GM23338 (cell line): ENCODE results near the gene LRP11. TPM values are rescaled to one million over a fixed set of nuclear protein-coding genes. Genes with fewer than 3 reads are reported as not detected.

Experiments used
- ATAC-seq: fragments of 200-7000 bp; cut with Tn5 transposase; 3 replicates; pipeline ENCODE4 v1.9.1; 2020
- DNase-seq: peaks from one replicate; pipeline ENCODE4 v3.0.0-alpha.2; 2015; ENCODE audit warnings: low spot score
- H2AFZ ChIP-seq: fragments of 200-600 bp; sonication (generic); 2 replicates; pipeline ENCODE4 v1.8.0; 2016; ENCODE audit warnings: antibody characterized with exemption, mild to moderate bottlenecking, moderate library complexity
- H3F3A ChIP-seq: fragments of 200-600 bp; sonication (generic); replicated peaks from 2 replicates; pipeline ENCODE4 v1.8.0; 2017; ENCODE audit warnings: antibody characterized with exemption, mixed run types, low read depth
- H3K27ac ChIP-seq: fragments of 200-600 bp; sonication (generic); 2 replicates; pipeline ENCODE4 v1.6.1; 2016; ENCODE audit warnings: low read depth
- H3K27me3 ChIP-seq: fragments of 200-600 bp; sonication (generic); 2 replicates; pipeline ENCODE4 v1.8.0; 2016; ENCODE audit warnings: mild to moderate bottlenecking, mixed run types, moderate library complexity; ENCODE audit not compliant: insufficient read depth
- H3K36me3 ChIP-seq: fragments of 200-600 bp; sonication (generic); 2 replicates; pipeline ENCODE4 v1.8.0; 2016; ENCODE audit warnings: mild to moderate bottlenecking; ENCODE audit not compliant: insufficient read depth
- H3K4me1 ChIP-seq: fragments of 200-600 bp; sonication (generic); 2 replicates; pipeline ENCODE4 v1.8.0; 2016; ENCODE audit warnings: mild to moderate bottlenecking, moderate library complexity; ENCODE audit not compliant: insufficient read depth
- H3K4me2 ChIP-seq: fragments of 200-600 bp; sonication (generic); 2 replicates; pipeline ENCODE4 v1.7.1; 2017; ENCODE audit warnings: mixed run types
- H3K4me3 ChIP-seq: fragments of 200-600 bp; sonication (generic); 2 replicates; pipeline ENCODE4 v1.6.1; 2016; ENCODE audit warnings: mixed run types
- H3K79me2 ChIP-seq: fragments of 200-600 bp; sonication (generic); replicated peaks from 2 replicates; pipeline ENCODE4 v1.8.0; 2017; ENCODE audit warnings: mild to moderate bottlenecking; ENCODE audit not compliant: insufficient read depth
- H3K9me2 ChIP-seq: fragments of 200-600 bp; sonication (generic); 2 replicates; pipeline ENCODE4 v1.8.0; 2017; ENCODE audit not compliant: insufficient read depth
- H4K20me1 ChIP-seq: fragments of 200-600 bp; sonication (generic); replicated peaks from 2 replicates; pipeline ENCODE4 v1.8.0; 2017; ENCODE audit warnings: mild to moderate bottlenecking; ENCODE audit not compliant: insufficient read depth
- H3K27ac Mint-ChIP-seq: 2 replicates; pipeline ENCODE4 v1.8.0; 2020; ENCODE audit warnings: inconsistent platforms, mild to moderate bottlenecking, moderate library complexity, mixed read lengths
- H3K27me3 Mint-ChIP-seq: 3 replicates; pipeline ENCODE4 v1.8.0; 2022; ENCODE audit warnings: low read depth, mild to moderate bottlenecking, moderate library complexity, mixed read lengths, inconsistent platforms; ENCODE audit not compliant: insufficient read depth, poor library complexity
- H3K36me3 Mint-ChIP-seq: 3 replicates; pipeline ENCODE4 v1.8.0; 2021; ENCODE audit warnings: low read depth, mild to moderate bottlenecking, inconsistent platforms, moderate library complexity, mixed read lengths
- H3K4me1 Mint-ChIP-seq: 3 replicates; pipeline ENCODE4 v1.8.0; 2020; ENCODE audit warnings: mild to moderate bottlenecking, inconsistent platforms, mixed read lengths
- H3K4me3 Mint-ChIP-seq: 3 replicates; pipeline ENCODE4 v1.8.0; 2021; ENCODE audit warnings: moderate library complexity, mild to moderate bottlenecking, inconsistent platforms, mixed read lengths
- H3K9me3 Mint-ChIP-seq: 3 replicates; pipeline ENCODE4 v1.8.0; 2020; ENCODE audit warnings: moderate library complexity, mild to moderate bottlenecking, inconsistent platforms, mixed read lengths
- CREB1 ChIP-seq: fragments of 250-450 bp; sonication (Bioruptor Pico); IDR thresholded peaks from 2 replicates; pipeline ENCODE4 v1.5.0; 2020; ENCODE audit warnings: low read depth, mild to moderate bottlenecking, moderate library complexity
- JUNB ChIP-seq: IDR thresholded peaks from one replicate; pipeline ENCODE4 v1.6.1; 2016; ENCODE audit warnings: antibody characterized with exemption; ENCODE audit not compliant: unreplicated experiment
- NANOG ChIP-seq: IDR thresholded peaks from 2 replicates; pipeline ENCODE4 v1.6.1; 2016; ENCODE audit warnings: antibody characterized with exemption, borderline replicate concordance
- POLR2AphosphoS5 ChIP-seq: IDR thresholded peaks from 2 replicates; pipeline ENCODE4 v1.6.1; 2016; ENCODE audit warnings: antibody characterized with exemption, low read depth
- ZNF114 ChIP-seq: fragments of 250-450 bp; sonication (Bioruptor Pico); IDR thresholded peaks from 2 replicates; pipeline ENCODE4 v1.5.0; 2020; ENCODE audit warnings: mild to moderate bottlenecking, moderate library complexity
- polyA plus RNA-seq: library from polyadenylated mRNA; unstranded; fragments of >200 nt; fragmentation: Nextera tagmentation; extraction: Ambion mirVana; gene quantifications from 2 replicates; pipeline ENCODE4 v1.2.1, GENCODE V29; 2016
- total RNA-seq: library from RNA; depleted of rRNA; stranded (reverse); fragments of >200 nt; shearing (Covaris generic); gene quantifications from 2 replicates; pipeline ENCODE4 v1.2.3, GENCODE V29; 2014
- TF ChIP-seq, protein P1 (sequence below): fragments of 250-450 bp; sonication (Bioruptor Pico); IDR thresholded peaks from 2 replicates; pipeline ENCODE4 v1.5.0; 2020; ENCODE audit warnings: mild to moderate bottlenecking, moderate library complexity
- TF ChIP-seq, protein P2 (sequence below): IDR thresholded peaks from 2 replicates; pipeline ENCODE4 v1.6.1; 2016; ENCODE audit warnings: antibody characterized with exemption

The LRP11 gene
- total and polyA plus RNA-seq, 2 experiments from 2014 or later, result 10.8 to 37.1 TPM

DNA sequence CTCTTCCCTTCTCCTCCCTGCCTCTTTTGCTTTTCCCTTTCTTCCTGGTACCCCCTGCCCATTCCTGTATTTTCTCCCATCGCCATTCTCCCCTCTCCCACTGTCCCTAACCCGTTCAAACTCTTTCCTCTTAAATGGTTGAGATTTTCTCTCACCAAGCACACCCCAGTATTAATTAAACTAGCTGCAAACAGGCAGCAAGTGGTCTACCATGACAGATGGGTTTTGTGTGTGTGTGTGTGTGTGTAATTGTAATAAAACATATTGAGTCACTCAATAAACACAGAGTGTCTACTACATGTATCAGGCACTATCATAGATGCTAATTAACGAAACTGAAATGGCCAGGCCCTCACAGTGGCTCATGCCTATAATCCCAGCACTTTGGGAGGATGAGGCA lies 27.1 kb upstream of the LRP11 start (continued):
- TF ChIP-seq, protein P1, sequence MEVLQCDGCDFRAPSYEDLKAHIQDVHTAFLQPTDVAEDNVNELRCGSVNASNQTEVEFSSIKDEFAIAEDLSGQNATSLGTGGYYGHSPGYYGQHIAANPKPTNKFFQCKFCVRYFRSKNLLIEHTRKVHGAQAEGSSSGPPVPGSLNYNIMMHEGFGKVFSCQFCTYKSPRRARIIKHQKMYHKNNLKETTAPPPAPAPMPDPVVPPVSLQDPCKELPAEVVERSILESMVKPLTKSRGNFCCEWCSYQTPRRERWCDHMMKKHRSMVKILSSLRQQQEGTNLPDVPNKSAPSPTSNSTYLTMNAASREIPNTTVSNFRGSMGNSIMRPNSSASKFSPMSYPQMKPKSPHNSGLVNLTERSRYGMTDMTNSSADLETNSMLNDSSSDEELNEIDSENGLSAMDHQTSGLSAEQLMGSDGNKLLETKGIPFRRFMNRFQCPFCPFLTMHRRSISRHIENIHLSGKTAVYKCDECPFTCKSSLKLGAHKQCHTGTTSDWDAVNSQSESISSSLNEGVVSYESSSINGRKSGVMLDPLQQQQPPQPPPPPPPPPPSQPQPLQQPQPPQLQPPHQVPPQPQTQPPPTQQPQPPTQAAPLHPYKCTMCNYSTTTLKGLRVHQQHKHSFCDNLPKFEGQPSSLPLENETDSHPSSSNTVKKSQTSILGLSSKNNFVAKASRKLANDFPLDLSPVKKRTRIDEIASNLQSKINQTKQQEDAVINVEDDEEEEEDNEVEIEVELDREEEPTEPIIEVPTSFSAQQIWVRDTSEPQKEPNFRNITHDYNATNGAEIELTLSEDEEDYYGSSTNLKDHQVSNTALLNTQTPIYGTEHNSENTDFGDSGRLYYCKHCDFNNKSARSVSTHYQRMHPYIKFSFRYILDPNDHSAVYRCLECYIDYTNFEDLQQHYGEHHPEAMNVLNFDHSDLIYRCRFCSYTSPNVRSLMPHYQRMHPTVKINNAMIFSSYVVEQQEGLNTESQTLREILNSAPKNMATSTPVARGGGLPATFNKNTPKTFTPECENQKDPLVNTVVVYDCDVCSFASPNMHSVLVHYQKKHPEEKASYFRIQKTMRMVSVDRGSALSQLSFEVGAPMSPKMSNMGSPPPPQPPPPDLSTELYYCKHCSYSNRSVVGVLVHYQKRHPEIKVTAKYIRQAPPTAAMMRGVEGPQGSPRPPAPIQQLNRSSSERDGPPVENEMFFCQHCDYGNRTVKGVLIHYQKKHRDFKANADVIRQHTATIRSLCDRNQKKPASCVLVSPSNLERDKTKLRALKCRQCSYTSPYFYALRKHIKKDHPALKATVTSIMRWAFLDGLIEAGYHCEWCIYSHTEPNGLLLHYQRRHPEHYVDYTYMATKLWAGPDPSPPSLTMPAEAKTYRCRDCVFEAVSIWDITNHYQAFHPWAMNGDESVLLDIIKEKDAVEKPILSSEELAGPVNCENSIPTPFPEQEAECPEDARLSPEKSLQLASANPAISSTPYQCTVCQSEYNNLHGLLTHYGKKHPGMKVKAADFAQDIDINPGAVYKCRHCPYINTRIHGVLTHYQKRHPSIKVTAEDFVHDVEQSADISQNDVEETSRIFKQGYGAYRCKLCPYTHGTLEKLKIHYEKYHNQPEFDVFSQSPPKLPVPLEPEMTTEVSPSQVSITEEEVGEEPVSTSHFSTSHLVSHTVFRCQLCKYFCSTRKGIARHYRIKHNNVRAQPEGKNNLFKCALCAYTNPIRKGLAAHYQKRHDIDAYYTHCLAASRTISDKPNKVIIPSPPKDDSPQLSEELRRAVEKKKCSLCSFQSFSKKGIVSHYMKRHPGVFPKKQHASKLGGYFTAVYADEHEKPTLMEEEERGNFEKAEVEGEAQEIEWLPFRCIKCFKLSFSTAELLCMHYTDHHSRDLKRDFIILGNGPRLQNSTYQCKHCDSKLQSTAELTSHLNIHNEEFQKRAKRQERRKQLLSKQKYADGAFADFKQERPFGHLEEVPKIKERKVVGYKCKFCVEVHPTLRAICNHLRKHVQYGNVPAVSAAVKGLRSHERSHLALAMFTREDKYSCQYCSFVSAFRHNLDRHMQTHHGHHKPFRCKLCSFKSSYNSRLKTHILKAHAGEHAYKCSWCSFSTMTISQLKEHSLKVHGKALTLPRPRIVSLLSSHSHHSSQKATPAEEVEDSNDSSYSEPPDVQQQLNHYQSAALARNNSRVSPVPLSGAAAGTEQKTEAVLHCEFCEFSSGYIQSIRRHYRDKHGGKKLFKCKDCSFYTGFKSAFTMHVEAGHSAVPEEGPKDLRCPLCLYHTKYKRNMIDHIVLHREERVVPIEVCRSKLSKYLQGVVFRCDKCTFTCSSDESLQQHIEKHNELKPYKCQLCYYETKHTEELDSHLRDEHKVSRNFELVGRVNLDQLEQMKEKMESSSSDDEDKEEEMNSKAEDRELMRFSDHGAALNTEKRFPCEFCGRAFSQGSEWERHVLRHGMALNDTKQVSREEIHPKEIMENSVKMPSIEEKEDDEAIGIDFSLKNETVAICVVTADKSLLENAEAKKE (CRISPR knock-in tag), result no peak
- TF ChIP-seq, protein P2, sequence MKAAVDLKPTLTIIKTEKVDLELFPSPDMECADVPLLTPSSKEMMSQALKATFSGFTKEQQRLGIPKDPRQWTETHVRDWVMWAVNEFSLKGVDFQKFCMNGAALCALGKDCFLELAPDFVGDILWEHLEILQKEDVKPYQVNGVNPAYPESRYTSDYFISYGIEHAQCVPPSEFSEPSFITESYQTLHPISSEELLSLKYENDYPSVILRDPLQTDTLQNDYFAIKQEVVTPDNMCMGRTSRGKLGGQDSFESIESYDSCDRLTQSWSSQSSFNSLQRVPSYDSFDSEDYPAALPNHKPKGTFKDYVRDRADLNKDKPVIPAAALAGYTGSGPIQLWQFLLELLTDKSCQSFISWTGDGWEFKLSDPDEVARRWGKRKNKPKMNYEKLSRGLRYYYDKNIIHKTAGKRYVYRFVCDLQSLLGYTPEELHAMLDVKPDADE, result no peak
- no peak for TF ChIP-seq NANOG
- TF ChIP-seq JUNB, result no peak

DNA sequence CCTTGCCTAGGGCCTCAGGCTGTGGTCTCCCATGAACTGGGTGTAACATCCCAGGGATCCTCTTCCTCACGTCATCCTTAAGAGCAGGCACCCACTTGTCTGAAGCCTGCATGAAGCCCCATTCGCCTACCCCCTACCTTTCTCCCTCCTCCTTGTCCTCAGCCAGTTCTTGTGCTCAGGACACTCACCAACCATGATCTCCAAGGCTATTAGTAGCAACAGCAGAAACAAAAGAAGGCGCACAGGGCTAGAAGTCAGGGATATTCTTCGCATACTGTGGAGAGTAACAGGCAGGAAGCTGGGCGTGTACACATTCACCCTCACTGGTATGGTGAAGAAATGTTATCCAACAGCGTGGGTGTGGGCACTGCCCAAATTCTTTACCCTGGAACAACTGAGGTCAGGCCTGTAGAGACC lies 26.5 kb upstream of the LRP11 start:
- no peaks in the 10 kb centered on the region for H3K79me2 ChIP-seq
- Mint-ChIP-seq H3K27ac (no peak overlapping the region), H3K4me3 (no peak overlapping the region), H3K27me3 (peaks cover 2% of the 10 kb centered on the region), H3K9me3 (no peaks in the 10 kb centered on the region), H3K36me3 (no peaks in the 10 kb centered on the region), H3K4me1 (peaks cover 8% of the 10 kb centered on the region; the same call in 2 of the 3 replicates)
- H3K4me3 ChIP-seq, result no peak overlapping the region
- 0 out of 2 replicates have a peak, but pooled peaks cover 3% of the 10 kb centered on the region for H3K9me2 ChIP-seq
- no peaks in the 10 kb centered on the region; the same call in 1 of the 2 replicates for H4K20me1 ChIP-seq
- H3K4me2 ChIP-seq, result no peak overlapping the region
- H3K4me1 ChIP-seq, result no peaks in the 10 kb centered on the region; the same call in 1 of the 2 replicates
- H3F3A ChIP-seq, result no peaks in the 10 kb centered on the region
- ATAC-seq, result no peak
- no peak for DNase-seq
- H3K36me3 ChIP-seq, result no peaks in the 10 kb centered on the region
- H2AFZ ChIP-seq, result peak overlapping the region; percentile 5; the same call in 1 of the 2 replicates
- H3K27ac ChIP-seq, result no peak overlapping the region
- no peaks in the 10 kb centered on the region for H3K27me3 ChIP-seq
- TF ChIP-seq, protein P1 (CRISPR knock-in tag), result no peak
- TF ChIP-seq POLR2AphosphoS5 (no peak), ZNF114 (CRISPR knock-in tag) (no peak), CREB1 (no peak)
- TF ChIP-seq, protein P2, result no peak
